22Rv1 (cell line): ENCODE data around the gene ABCA2.

ENCODE experiments used
- CTCF ChIP-seq: fragments of 450-650 bp; IDR thresholded peaks from 2 replicates; pipeline ENCODE4 v1.5.1; 2017; ENCODE audit warnings: mild to moderate bottlenecking
- ZFX ChIP-seq: fragments of 450-650 bp; IDR thresholded peaks from 2 replicates; pipeline ENCODE4 v1.6.1; 2017; ENCODE audit warnings: antibody characterized with exemption, borderline replicate concordance

GRCh38 chr9:137011156-137011555 lies 16.9 kb downstream of the ABCA2 start:
- TF ChIP-seq CTCF = no peak
- TF ChIP-seq ZFX = no peak
